IMR-90 (cell line): ENCODE measurements around the gene NT5DC3. TPM values are rescaled to one million over a fixed set of nuclear protein-coding genes. Genes with fewer than 3 reads are reported as not detected.

Source experiments
- ATAC-seq: fragments of 200-7000 bp; cut with Tn5 transposase; 2 replicates; pipeline ENCODE4 v1.9.1; 2020; ENCODE audit warnings: low read depth, mild to moderate bottlenecking, moderate library complexity
- BruUV-seq: library from RNA; stranded (reverse); fragments of 400-500 nt; replicated peaks from 2 replicates; lab custom pipeline; 2021; lab: Mats Ljungman, UMichigan
- CTCF ChIA-PET: fragments of 300-600 bp; formaldehyde crosslinking; extraction: SDS; loops from one replicate; lab custom pipeline; 2021; ENCODE audit warnings: antibody characterized with exemption; lab: Yijun Ruan, JAX
- POLR2A ChIA-PET: fragments of 300-600 bp; sonication (Branson Sonifier 250); formaldehyde crosslinking; loops from one replicate; lab custom pipeline; 2022; ENCODE audit warnings: antibody characterized with exemption; ENCODE audit not compliant: unreplicated experiment; lab: Charles Lee
- DNase-seq: peaks from one replicate; pipeline ENCODE4 v3.0.0; 2013
- H2AFZ ChIP-seq: replicated peaks from 2 replicates; pipeline ENCODE3; 2013; ENCODE audit warnings: low read length, mild to moderate bottlenecking; ENCODE audit not compliant: poor library complexity
- H2AK5ac ChIP-seq: 2 replicates; pipeline ENCODE4 v1.6.1; 2013; ENCODE audit warnings: low read depth, low read length, inconsistent platforms
- H2AK9ac ChIP-seq: replicated peaks from 2 replicates; pipeline ENCODE3; 2013; ENCODE audit warnings: mild to moderate bottlenecking, low read depth, low read length, moderate library complexity; ENCODE audit not compliant: poor library complexity
- H2BK120ac ChIP-seq: 2 replicates; pipeline ENCODE4 v1.6.1; 2013; ENCODE audit warnings: low read depth, low read length, inconsistent platforms
- H2BK15ac ChIP-seq: 3 replicates; pipeline ENCODE4 v1.6.1; 2013; ENCODE audit warnings: low read depth, low read length, inconsistent platforms
- H2BK20ac ChIP-seq: 2 replicates; pipeline ENCODE4 v1.6.1; 2013; ENCODE audit warnings: low read depth, mild to moderate bottlenecking, inconsistent platforms, low read length, moderate library complexity
- H2BK5ac ChIP-seq: 2 replicates; pipeline ENCODE4 v1.6.1; 2013; ENCODE audit warnings: mild to moderate bottlenecking, low read depth, low read length, inconsistent platforms; ENCODE audit not compliant: poor library complexity, severe bottlenecking
- H3K14ac ChIP-seq: replicated peaks from 2 replicates; pipeline ENCODE4 v1.6.1; 2013; ENCODE audit warnings: low read depth, low read length, inconsistent platforms
- H3K18ac ChIP-seq: 2 replicates; pipeline ENCODE4 v1.6.1; 2013; ENCODE audit warnings: low read depth, low read length, control low read depth
- H3K23ac ChIP-seq: 2 replicates; pipeline ENCODE4 v1.6.1; 2013; ENCODE audit warnings: low read depth, low read length, inconsistent platforms
- H3K27ac ChIP-seq: 2 replicates; pipeline ENCODE4 v1.5.1; 2013; ENCODE audit warnings: mild to moderate bottlenecking, control low read depth, low read length; ENCODE audit not compliant: insufficient read depth
- H3K27me3 ChIP-seq: 2 replicates; pipeline ENCODE4 v1.6.1; 2013; ENCODE audit warnings: low read length; ENCODE audit not compliant: control insufficient read depth, insufficient read depth
- H3K36me3 ChIP-seq: 2 replicates; pipeline ENCODE4 v1.6.1; 2013; ENCODE audit warnings: low read length, mixed read lengths; ENCODE audit not compliant: control insufficient read depth, insufficient read depth
- H3K4ac ChIP-seq: 2 replicates; pipeline ENCODE4 v1.6.1; 2013; ENCODE audit warnings: low read depth, low read length, inconsistent platforms
- H3K4me1 ChIP-seq: 2 replicates; pipeline ENCODE4 v1.6.1; 2013; ENCODE audit warnings: low read length, mixed read lengths; ENCODE audit not compliant: control insufficient read depth, insufficient read depth
- H3K4me2 ChIP-seq: 2 replicates; pipeline ENCODE4 v1.6.1; 2013; ENCODE audit warnings: low read depth, mild to moderate bottlenecking, control low read depth, low read length, moderate library complexity
- H3K4me3 ChIP-seq: 2 replicates; pipeline ENCODE4 v1.5.1; 2013; ENCODE audit warnings: low read depth, mild to moderate bottlenecking, control low read depth, low read length, moderate library complexity; ENCODE audit not compliant: insufficient read depth
- H3K56ac ChIP-seq: 2 replicates; pipeline ENCODE4 v1.6.1; 2013; ENCODE audit warnings: low read length, inconsistent platforms; ENCODE audit not compliant: insufficient read depth; ENCODE audit errors: extremely low read depth
- H3K79me1 ChIP-seq, 2 experiments: 2 replicates each; pipeline ENCODE4 v1.6.1; 2013; ENCODE audit warnings: low read length in 2 of 2, inconsistent platforms in 1 of 2, low read depth in 1 of 2
- H3K9ac ChIP-seq: 2 replicates; pipeline ENCODE4 v1.6.1; 2013; ENCODE audit warnings: low read depth, low read length, control low read depth
- H3K9me1 ChIP-seq: 2 replicates; pipeline ENCODE4 v1.6.1; 2013; ENCODE audit warnings: low read length, inconsistent platforms; ENCODE audit not compliant: insufficient read depth
- H3K9me3 ChIP-seq: 2 replicates; pipeline ENCODE4 v1.6.1; 2013; ENCODE audit warnings: low read length; ENCODE audit not compliant: control insufficient read depth, insufficient read depth
- H4K20me1 ChIP-seq: 2 replicates; pipeline ENCODE4 v1.6.1; 2013; ENCODE audit warnings: low read length, inconsistent platforms; ENCODE audit not compliant: insufficient read depth
- H4K5ac ChIP-seq: 2 replicates; pipeline ENCODE4 v1.6.1; 2013; ENCODE audit warnings: mild to moderate bottlenecking, low read depth, low read length, control low read depth
- H4K8ac ChIP-seq, 2 experiments: 2 replicates each; pipeline ENCODE4 v1.6.1; 2013; ENCODE audit warnings: low read depth in 2 of 2, low read length in 2 of 2, control low read depth in 1 of 2, inconsistent platforms in 1 of 2
- H4K91ac ChIP-seq: 2 replicates; pipeline ENCODE4 v1.6.1; 2013; ENCODE audit warnings: low read depth, low read length, inconsistent platforms; ENCODE audit not compliant: insufficient read depth
- CEBPB ChIP-seq: IDR thresholded peaks from 2 replicates; pipeline ENCODE4 v1.6.1; 2012; ENCODE audit warnings: low read depth, low read length, improper control_type of control experiment
- whole genome bisulfite sequencing, 2 experiments: methylation state at CpG; one replicate each; pipeline versions ENCODE4 v1.1.5 to v1.1.7; 2013; ENCODE audit warnings: missing lambda C conversion rate in 2 of 2; ENCODE audit not compliant: insufficient read length in 1 of 2; ENCODE audit errors: extremely low coverage in 2 of 2; 5-methylcytosine and 5-hydroxymethylcytosine counted together
- dilution Hi-C: fragments of 300-500 bp; cut with HindIII; formaldehyde crosslinking; loops from one replicate; pipeline ENCODE4 v1.14.3; 2018; ENCODE audit warnings: low sequenced_read_pairs; ENCODE audit not compliant: unreplicated experiment
- in situ Hi-C: fragments of 300-500 bp; cut with MboI; formaldehyde crosslinking; loops from 3 replicates; pipeline ENCODE4 v1.14.3; 2019; ENCODE audit warnings: low sequenced_read_pairs, inconsistent platforms, mixed read lengths
- intact Hi-C: fragments of 100-400 bp; cut with micrococcal nuclease; formaldehyde crosslinking; loops from 2 replicates; pipeline ENCODE4 v1.10.0; 2022
- polyA plus RNA-seq, 3 experiments: library from polyadenylated mRNA; depleted of rRNA; stranded (reverse); fragments of >200 nt; gene quantifications; 2 replicates each; pipeline ENCODE4 v1.2.3, GENCODE V29; 2012; ENCODE audit warnings: low replicate concordance in 1 of 3
- total RNA-seq: library from RNA; depleted of rRNA; stranded (reverse); fragments of >200 nt; gene quantifications from 2 replicates; pipeline ENCODE4 v1.2.3, GENCODE V29; 2012
- TF ChIP-seq, protein P1 (sequence below): conservative IDR thresholded peaks from 2 replicates; pipeline ENCODE4 v1.5.1; 2012; ENCODE audit warnings: mild to moderate bottlenecking, low read depth, low read length, improper control_type of control experiment

NT5DC3 gene
- total and polyA plus RNA-seq, 2 of the 4 experiments (the other 2 are of a cell fraction), result 7.3 to 17.6 TPM

DNA sequence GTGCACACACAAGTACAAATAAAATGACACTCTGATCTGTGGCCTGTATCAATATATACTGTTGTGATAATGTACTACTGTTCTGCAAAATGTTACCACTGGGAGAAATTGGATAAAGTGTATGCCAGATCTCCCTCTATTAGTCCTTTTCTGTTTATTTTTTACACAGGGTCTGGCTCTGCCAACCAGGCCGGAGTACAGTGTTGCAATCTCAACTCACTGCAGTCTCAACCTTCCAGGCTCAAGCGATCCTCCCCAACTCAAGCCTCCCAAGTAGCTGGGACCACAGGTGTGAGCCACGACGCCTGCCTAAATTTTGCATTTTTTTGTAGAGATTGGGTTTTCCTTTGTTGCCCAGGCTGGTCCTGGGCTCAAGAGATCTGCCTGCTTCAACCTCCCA, 1.9 kb downstream of the NT5DC3 start:
- POLR2A ChIA-PET, result no interaction called here
- H2BK120ac ChIP-seq, result no peak overlapping the region

More for the DNA sequence above, 1.9 kb downstream of the NT5DC3 start:
- no peak overlapping the region for H3K18ac ChIP-seq
- H3K4ac ChIP-seq, result no peak overlapping the region
- intact Hi-C loops (no loop called here), dilution Hi-C loops (no loop called here), in situ Hi-C loops (no loop called here)
- peaks cover 19% of the 10 kb centered on the region for H4K20me1 ChIP-seq
- no peak overlapping the region for H2BK5ac ChIP-seq
- H4K91ac ChIP-seq, result no peak overlapping the region
- no peak overlapping the region for H2AK5ac ChIP-seq
- peak; percentile 74 for TF ChIP-seq CEBPB
- TF ChIP-seq, protein P1, sequence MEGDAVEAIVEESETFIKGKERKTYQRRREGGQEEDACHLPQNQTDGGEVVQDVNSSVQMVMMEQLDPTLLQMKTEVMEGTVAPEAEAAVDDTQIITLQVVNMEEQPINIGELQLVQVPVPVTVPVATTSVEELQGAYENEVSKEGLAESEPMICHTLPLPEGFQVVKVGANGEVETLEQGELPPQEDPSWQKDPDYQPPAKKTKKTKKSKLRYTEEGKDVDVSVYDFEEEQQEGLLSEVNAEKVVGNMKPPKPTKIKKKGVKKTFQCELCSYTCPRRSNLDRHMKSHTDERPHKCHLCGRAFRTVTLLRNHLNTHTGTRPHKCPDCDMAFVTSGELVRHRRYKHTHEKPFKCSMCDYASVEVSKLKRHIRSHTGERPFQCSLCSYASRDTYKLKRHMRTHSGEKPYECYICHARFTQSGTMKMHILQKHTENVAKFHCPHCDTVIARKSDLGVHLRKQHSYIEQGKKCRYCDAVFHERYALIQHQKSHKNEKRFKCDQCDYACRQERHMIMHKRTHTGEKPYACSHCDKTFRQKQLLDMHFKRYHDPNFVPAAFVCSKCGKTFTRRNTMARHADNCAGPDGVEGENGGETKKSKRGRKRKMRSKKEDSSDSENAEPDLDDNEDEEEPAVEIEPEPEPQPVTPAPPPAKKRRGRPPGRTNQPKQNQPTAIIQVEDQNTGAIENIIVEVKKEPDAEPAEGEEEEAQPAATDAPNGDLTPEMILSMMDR, result no peak
- no peak overlapping the region for H3K4me3 ChIP-seq
- no peaks in the 10 kb centered on the region for H3K9me3 ChIP-seq
- no peak overlapping the region; the same call in 1 of the 2 replicates for H3K4me2 ChIP-seq
- H4K5ac ChIP-seq, result no peak overlapping the region
- peaks cover 9% of the 10 kb centered on the region for H3K4me1 ChIP-seq
- no peak overlapping the region for H3K56ac ChIP-seq
- CTCF ChIA-PET, result no interaction called here
- ATAC-seq, result no peak
- no peak overlapping the region for H2BK15ac ChIP-seq
- no peak overlapping the region for H3K27ac ChIP-seq
- BruUV-seq, result no TSS peak
- WGBS, 2 experiments, result no CpG with 5 or more reads among the region's 4 CpGs
- peaks cover 28 to 39% of the 10 kb centered on the region in 2 experiments for H3K79me1 ChIP-seq
- 0 out of 2 replicates have a peak overlapping the region, but pooled peaks have one; percentile 3 for H3K23ac ChIP-seq
- H3K27me3 ChIP-seq, result no peaks in the 10 kb centered on the region
- H3K36me3 ChIP-seq, result no peaks in the 10 kb centered on the region
- H2AFZ ChIP-seq, result no peak overlapping the region
- no peak overlapping the region for H4K8ac ChIP-seq
- H3K9me1 ChIP-seq, result peaks cover 9% of the 10 kb centered on the region
- no peak overlapping the region for H2BK20ac ChIP-seq
- no peak overlapping the region for H3K9ac ChIP-seq
- H2AK9ac ChIP-seq, result no peak overlapping the region
- no peak for DNase-seq
- H3K14ac ChIP-seq, result no peak overlapping the region
